ENCODE measurements around the gene COQ10B.

Gene COQ10B

GRCh38 chr2:197514754-197515153, 61.4 kb downstream of the COQ10B start:
- no peak for TF ChIP-seq EZH2phosphoT487 (IDR thresholded peaks at IDR 0.05; ENCODE audit: low read depth)
- no peak for TF ChIP-seq CTCF (IDR thresholded peaks at IDR 0.05; ENCODE audit: low read depth, low read length)
- peak overlapping the region; percentile 61 for H3K27ac ChIP-seq (ENCODE audit: low read length)

GRCh38 chr2:197515315-197515738, 62.0 kb downstream of the COQ10B start:
- H3K27me3 ChIP-seq (ENCODE audit: low read depth, low read length), result no peaks in the 10 kb centered on the region
- H3K4me3 ChIP-seq (ENCODE audit: low read length), result peak overlapping the region; percentile 77
- H3K27ac ChIP-seq (ENCODE audit: low read length), result peak overlapping the region; percentile 61
- peaks cover 56% of the 10 kb centered on the region for H3K79me2 ChIP-seq (ENCODE audit: low read length)
- peak overlapping the region; percentile 81 for H3K4me2 ChIP-seq (ENCODE audit: low read length)
- peaks cover 15% of the 10 kb centered on the region for H3K4me1 ChIP-seq (ENCODE audit: low read length)
- H3K9me3 ChIP-seq (ENCODE audit: insufficient read depth, low read length), result no peaks in the 10 kb centered on the region
- TF ChIP-seq CTCF (IDR thresholded peaks at IDR 0.05; ENCODE audit: low read depth, low read length), result no peak
- no peak for TF ChIP-seq EZH2phosphoT487 (IDR thresholded peaks at IDR 0.05; ENCODE audit: low read depth)
- peaks cover 19% of the 10 kb centered on the region for H4K20me1 ChIP-seq (ENCODE audit: insufficient read depth, low read length)
- H2AFZ ChIP-seq (ENCODE audit: low read depth, low read length), result peak overlapping the region; percentile 94
- peaks cover under 1% of the 10 kb centered on the region for H3K36me3 ChIP-seq (replicated peaks; ENCODE audit: low read depth, low read length)
- peak overlapping the region; percentile 85 for H3K9ac ChIP-seq (ENCODE audit: low read length)

More at GRCh38 chr2:197514754-197515153, 61.4 kb downstream of the COQ10B start:
- Histone ChIP-seq H3K4me2 (ENCODE audit: low read length) (peak overlapping the region; percentile 81), H3K9me3 (ENCODE audit: insufficient read depth, low read length) (no peaks in the 10 kb centered on the region), H2AFZ (ENCODE audit: low read depth, low read length) (peak overlapping the region; percentile 94), H3K9ac (ENCODE audit: low read length) (peak overlapping the region; percentile 85), H3K4me3 (ENCODE audit: low read length) (peak overlapping the region; percentile 77), H3K36me3 (replicated peaks; ENCODE audit: low read depth, low read length) (no peaks in the 10 kb centered on the region), H3K4me1 (ENCODE audit: low read length) (peaks cover 15% of the 10 kb centered on the region), H3K79me2 (ENCODE audit: low read length) (peaks cover 51% of the 10 kb centered on the region), H4K20me1 (ENCODE audit: insufficient read depth, low read length) (peaks cover 16% of the 10 kb centered on the region), H3K27me3 (ENCODE audit: low read depth, low read length) (no peaks in the 10 kb centered on the region)

GRCh38 chr2:197515739-197516392, 62.5 kb downstream of the COQ10B start, which contains the start of gene MOB4:
Gene MOB4 (plus strand): TSS chr2:197516066. CDS start chr2:197516087, 21 bp downstream.
- H3K27ac ChIP-seq (ENCODE audit: low read length), result peak within 1 kb of the TSS; percentile 61

More at GRCh38 chr2:197515739-197516392, 62.5 kb downstream of the COQ10B start, which contains the start of gene MOB4:
- Histone ChIP-seq H3K36me3 (replicated peaks; ENCODE audit: low read depth, low read length) (peaks cover 2% of the 10 kb centered on the region), H4K20me1 (ENCODE audit: insufficient read depth, low read length) (peaks cover 21% of the 10 kb centered on the region), H3K4me2 (ENCODE audit: low read length) (peak within 1 kb of the TSS; percentile 81), H3K4me1 (ENCODE audit: low read length) (peaks cover 15% of the 10 kb centered on the region), H3K79me2 (ENCODE audit: low read length) (peaks cover 61% of the 10 kb centered on the region), H3K4me3 (ENCODE audit: low read length) (peak within 1 kb of the TSS; percentile 77), H2AFZ (ENCODE audit: low read depth, low read length) (peak within 1 kb of the TSS; percentile 94), H3K9me3 (ENCODE audit: insufficient read depth, low read length) (no peaks in the 10 kb centered on the region), H3K9ac (ENCODE audit: low read length) (peak within 1 kb of the TSS; percentile 85), H3K27me3 (ENCODE audit: low read depth, low read length) (no peaks in the 10 kb centered on the region)
- TF ChIP-seq CTCF (IDR thresholded peaks at IDR 0.05; ENCODE audit: low read depth, low read length), result no peak
- TF ChIP-seq EZH2phosphoT487 (IDR thresholded peaks at IDR 0.05; ENCODE audit: low read depth), result no peak
